Effector CD8-positive, alpha-beta T cell (primary cell): Measurements from ENCODE around the gene DGKI.
"Not testable (repeated sequence)": the region's sequence is repeated elsewhere in the genome, so short reads cannot be mapped to it uniquely, and the experiment has no call there.

Experiments used
- DNase-seq: peaks from one replicate; lab custom pipeline; 2025; lab: John Stamatoyannopoulos, UW

The DGKI gene

DNA sequence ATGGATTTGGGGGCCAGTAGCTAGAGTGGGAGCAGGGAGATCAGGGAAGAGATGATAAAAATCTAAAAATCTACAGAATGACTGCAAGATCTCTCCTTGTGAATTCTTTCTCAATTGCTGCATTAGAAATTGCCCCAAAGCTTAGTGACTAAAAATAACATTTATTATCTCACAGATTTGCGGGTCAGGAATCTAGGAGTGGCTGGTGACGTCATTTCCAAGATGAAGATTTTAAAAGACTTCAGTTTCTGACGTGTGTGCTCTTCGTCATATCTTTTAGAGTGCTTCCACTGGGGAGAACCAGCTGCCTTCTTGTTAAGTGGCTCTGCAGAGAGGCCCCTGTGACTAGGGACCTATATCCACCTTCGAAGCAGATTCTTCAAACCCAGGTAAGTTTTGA is 112.6 kb downstream of the DGKI start:
- no peak for DNase-seq

- no peak for DNase-seq
Observed at GRCh38 chr7:137732168-137732567, 114.6 kb downstream of the DGKI start.

GRCh38 chr7:137731436-137731835 is 115.3 kb downstream of the DGKI start:
- no peak for DNase-seq

GRCh38 chr7:137728426-137728825 is 118.3 kb downstream of the DGKI start:
- no peak for DNase-seq

DNA sequence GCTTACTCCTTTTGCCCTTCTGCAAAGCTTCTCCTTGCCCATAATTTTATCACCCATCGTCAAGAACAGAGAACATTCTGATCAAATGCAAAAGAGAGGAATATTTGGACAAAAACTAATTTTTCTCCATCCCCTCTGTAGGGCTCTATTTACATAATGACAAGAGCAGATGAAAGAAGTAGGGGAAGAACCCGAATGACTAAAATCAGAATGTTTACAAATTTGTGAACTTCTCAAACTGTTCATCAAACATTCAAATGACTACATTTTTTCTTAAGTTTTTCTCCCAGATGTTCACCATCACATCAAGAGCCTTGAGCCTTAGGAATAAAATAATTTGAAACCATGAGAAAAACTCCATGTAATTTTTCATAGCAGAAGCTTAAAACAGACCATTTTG is 119.4 kb downstream of the DGKI start:
- DNase-seq = no peak

- no peak for DNase-seq
Observed at GRCh38 chr7:137718355-137718754, 128.4 kb downstream of the DGKI start.

GRCh38 chr7:137717811-137718271 is 128.9 kb downstream of the DGKI start:
- no peak for DNase-seq

- no peak for DNase-seq
Observed at GRCh38 chr7:137717045-137717444, 129.7 kb downstream of the DGKI start.

GRCh38 chr7:137716061-137716460 is 130.7 kb downstream of the DGKI start:
- DNase-seq = no peak

GRCh38 chr7:137715533-137715932 is 131.2 kb downstream of the DGKI start:
- DNase-seq = no peak

GRCh38 chr7:137715121-137715520 is 131.7 kb downstream of the DGKI start:
- no peak for DNase-seq

DNA sequence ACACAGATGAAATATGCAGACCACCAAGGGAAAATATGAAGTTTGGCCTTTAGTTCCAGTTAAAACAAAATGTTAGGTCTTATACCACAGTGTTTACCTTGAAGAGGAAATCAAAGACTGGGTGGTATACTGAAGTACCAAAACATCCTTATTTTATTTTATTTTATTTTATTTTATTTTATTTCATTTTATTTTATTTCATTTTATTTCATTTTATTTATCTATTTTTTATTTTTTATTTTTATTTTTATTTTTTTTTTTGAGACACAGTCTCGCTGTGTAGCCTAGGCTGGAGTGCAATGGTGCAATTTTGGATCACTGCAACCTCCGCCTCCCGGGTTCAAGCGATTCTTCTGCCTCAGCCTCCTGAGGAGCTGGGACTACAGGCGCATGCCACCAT is 140.4 kb downstream of the DGKI start:
- not testable (repeated sequence) for DNase-seq

GRCh38 chr7:137704723-137705122 is 142.1 kb downstream of the DGKI start:
- DNase-seq = no peak

DNA sequence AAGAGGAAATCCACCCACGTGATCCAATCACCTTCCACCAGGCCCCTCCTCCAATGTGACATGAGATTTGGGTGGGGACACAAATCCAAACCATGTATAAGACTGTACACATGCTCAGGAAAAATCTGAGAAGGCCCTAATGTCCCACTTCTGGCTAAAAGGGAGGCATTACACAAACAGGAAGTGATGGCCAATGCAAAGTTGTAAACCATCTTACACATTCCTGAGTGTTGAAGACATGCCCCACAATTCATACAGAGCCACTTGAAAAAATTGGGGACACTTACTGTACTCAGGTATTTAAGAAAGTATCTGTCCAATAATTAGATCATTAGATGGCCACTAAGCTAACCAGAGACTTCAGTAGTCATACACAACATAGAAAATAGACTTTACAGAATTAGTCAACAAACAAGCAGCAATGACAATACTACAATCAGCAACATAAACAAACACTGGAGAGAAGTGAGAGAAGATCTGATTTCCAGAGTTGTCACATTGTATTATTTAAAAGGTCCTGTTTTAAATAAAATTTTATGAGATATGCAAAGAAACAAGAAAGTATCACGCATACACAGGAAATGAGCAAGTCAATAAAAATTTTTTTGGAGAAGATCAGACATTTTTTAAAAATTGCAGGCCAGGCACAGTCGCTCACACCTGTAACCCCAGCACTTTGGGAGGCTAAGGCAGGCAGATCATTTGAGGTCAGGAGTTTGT is 143.3 kb downstream of the DGKI start:
- no peak for DNase-seq

DNA sequence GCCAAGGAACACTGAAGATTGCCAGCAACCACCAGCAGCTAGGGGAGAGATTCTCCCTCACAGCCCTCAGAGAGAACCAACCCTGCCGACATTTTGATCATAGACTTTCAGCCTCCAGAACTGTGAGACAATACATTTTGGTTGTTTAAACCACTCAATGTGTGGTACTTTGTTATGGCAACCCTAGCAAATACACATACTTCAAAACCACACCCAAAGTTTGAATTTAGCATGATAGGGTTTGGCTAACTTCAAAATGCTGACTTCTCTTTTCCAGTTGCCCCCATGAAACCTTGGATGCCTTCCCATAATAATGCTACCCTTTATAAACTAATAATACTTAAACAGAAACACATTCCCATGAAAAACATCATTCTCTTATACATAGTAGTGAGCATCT is 149.8 kb downstream of the DGKI start:
- DNase-seq = no peak

DNA sequence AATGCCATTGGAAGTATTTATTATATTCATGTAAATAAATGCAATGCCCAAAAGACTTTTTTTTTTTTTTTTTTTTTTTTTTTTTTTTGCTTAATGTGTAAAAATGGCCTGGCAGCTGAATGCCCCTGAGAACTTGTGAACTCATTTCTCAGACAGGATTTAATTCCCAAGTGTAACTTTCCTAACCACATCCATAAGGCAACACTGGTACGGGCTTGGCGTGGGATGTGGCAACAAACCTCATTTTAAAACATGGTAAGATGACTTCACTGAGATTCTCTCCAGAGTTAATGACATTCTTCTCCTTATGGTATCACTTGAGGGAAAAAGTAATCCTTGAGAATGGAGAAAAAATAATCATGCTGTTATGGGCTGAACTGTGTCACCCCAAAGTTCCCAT is 150.4 kb downstream of the DGKI start:
- DNase-seq = no peak

GRCh38 chr7:137695942-137696341 is 150.8 kb downstream of the DGKI start:
- DNase-seq = no peak

DNA sequence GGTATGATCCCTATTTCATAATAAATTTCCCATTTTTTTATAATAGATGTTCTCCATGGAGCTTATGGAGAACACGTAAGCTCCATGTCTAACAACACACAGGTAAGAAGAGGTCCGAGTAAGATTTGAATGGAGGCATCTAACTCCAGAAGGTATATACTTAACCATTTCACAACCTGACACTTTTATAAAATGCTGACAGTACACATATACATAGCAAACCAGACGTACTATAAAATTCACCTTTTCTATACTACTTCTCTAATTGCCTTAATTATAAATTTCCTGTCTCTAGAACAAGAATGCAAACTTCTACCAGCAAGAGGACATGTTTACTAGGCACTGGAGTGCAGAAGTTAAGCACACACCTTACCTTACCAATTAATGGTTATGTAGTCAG is 151.3 kb downstream of the DGKI start:
- DNase-seq = no peak

- no peak for DNase-seq
Observed at GRCh38 chr7:137694405-137694804, 152.4 kb downstream of the DGKI start.

GRCh38 chr7:137692399-137692798 is 154.4 kb downstream of the DGKI start:
- no peak for DNase-seq

DNA sequence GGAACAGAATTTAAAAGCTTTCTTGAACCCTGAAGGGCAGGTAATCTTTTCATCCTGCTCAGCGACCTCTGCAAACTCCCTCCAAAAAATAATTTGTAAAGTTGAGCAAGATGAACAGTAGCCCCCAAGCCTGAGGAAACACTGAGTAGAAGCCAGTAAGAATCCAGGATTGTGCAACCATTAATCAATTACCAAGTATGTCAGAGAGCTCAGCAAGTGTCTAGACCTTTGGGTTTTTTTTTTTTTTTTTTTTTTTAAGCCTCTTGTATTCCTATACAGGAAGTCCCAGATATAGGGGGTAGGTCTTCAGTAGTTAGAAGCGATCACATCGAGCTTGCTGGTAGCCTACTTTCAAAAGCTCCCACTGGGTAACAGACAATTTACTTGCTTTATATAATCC is 155.2 kb downstream of the DGKI start:
- DNase-seq = no peak

- no peak for DNase-seq
Observed at GRCh38 chr7:137690635-137691034, 156.1 kb downstream of the DGKI start.

DNA sequence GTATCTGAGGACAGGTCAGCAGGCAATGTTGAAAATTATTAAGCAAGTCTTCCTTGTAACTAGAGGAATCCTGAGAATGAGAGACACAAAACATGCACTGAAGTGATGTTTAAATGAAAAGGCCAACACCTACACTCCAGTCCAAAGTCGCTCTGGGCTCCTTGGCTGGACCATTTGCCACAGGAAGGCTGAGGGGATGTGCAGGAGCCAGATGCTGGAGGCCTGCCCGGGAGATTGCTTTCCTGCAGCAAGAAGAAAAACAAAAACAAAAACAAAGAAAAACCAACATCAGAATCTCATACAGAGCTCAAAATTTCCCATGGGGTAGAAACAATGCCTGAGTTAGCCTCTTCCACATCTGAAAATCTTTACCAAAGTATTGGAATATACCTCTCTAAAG is 157.0 kb downstream of the DGKI start:
- DNase-seq = no peak

DNA sequence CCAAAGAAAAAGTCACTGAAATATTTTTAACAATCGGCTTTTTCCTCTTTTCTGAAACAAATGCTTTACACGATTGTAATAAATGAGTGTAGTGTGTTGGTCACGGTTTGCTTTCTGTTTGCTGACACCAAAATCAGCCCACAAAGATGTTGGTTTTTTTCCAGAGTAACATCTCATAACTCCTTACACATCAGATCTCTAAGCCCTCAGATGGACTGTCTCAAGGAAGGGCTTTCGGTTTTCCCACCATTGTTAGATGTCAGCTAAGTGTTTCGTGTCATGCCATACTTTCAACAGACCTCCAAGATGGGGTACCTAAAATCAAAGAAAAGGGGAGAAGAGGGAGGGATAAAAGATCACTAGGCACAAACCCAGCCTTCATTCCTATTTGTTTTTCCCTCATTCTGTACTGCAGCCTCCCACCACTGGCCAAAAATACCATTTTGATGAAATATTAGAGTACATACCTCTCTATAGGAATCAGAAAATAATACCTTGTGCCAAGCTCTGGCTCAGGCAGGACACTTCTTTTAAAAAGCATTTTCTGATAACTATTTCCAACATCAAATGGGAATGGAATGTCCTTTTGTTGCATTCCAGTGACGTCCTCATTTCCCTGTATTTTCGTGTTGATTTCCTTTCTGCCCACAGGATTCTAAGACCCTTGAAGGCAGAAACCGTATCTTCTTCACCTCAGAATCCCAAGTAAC is 159.1 kb downstream of the DGKI start:
- DNase-seq = no peak
